Measurements from ENCODE around the gene ENTPD5. TPM values are rescaled to one million over a fixed set of nuclear protein-coding genes. Genes with fewer than 3 reads are reported as not detected.

Gene ENTPD5
- total RNA-seq, 2 experiments from 2014 or later: 7.5 to 18.1 TPM

DNA sequence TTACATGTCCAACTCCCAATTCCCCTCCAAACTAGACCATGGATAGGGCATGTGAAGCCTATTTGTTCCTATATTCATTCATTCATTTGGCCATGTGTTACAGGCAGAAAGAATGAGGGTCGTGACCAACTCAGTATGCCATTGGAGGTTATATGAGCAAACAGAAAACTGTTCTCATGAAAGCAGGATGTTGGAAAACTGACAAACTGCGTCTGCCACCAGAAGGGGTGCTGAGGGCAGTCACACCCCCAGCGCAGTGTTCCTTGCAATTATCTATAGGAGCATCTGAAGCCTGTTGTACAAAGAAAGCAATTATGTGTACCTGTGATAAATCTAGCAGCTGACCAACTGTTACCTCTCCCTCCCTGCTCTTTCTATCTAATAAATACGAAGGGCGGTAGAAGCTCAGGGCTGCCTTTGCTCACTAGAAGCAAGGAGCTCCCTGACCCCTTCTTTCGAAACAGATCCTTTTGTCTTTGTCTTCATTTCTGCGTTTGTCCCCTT lies 21.1 kb downstream of the ENTPD5 start:
- Histone ChIP-seq H3K36me3 (ENCODE audit: insufficient read depth, low read length) (no peaks in the 10 kb centered on the region), H3K4me3 (ENCODE audit: low read depth, low read length, poor library complexity, severe bottlenecking) (no peak overlapping the region), H3K9me3 (ENCODE audit: low read length) (no peaks in the 10 kb centered on the region), H3K4me2 (ENCODE audit: low read length) (no peak overlapping the region), H4K20me1 (ENCODE audit: insufficient read depth, low read length) (no peaks in the 10 kb centered on the region), H3K79me2 (ENCODE audit: insufficient read depth, low read depth, low read length) (no peaks in the 10 kb centered on the region), H3K4me1 (ENCODE audit: insufficient read depth, low read length, poor library complexity, severe bottlenecking) (peaks cover 16% of the 10 kb centered on the region), H2AFZ (ENCODE audit: low read length) (no peak overlapping the region), H3K27ac (ENCODE audit: low read depth, low read length, poor library complexity, severe bottlenecking) (no peak overlapping the region), H3K9me2 (ENCODE audit: insufficient read depth, low read length) (no peaks in the 10 kb centered on the region)
- no TSS peak for BruUV-seq (replicated peaks)
- no peak for DNase-seq (ENCODE audit: low spot score)
- CTCF ChIA-PET (ENCODE audit: unreplicated experiment): no interaction called here
- intact Hi-C loops (cut with micrococcal nuclease; ENCODE audit: unreplicated experiment): no loop called here
- TF ChIP-seq EZH2phosphoT487 (IDR thresholded peaks at IDR 0.05; ENCODE audit: borderline replicate concordance, low read depth, low read length): no peak
- TF ChIP-seq CTCF (conservative IDR thresholded peaks at IDR 0.05; ENCODE audit: low read length): no peak
- POLR2A ChIA-PET: no interaction called here

DNA sequence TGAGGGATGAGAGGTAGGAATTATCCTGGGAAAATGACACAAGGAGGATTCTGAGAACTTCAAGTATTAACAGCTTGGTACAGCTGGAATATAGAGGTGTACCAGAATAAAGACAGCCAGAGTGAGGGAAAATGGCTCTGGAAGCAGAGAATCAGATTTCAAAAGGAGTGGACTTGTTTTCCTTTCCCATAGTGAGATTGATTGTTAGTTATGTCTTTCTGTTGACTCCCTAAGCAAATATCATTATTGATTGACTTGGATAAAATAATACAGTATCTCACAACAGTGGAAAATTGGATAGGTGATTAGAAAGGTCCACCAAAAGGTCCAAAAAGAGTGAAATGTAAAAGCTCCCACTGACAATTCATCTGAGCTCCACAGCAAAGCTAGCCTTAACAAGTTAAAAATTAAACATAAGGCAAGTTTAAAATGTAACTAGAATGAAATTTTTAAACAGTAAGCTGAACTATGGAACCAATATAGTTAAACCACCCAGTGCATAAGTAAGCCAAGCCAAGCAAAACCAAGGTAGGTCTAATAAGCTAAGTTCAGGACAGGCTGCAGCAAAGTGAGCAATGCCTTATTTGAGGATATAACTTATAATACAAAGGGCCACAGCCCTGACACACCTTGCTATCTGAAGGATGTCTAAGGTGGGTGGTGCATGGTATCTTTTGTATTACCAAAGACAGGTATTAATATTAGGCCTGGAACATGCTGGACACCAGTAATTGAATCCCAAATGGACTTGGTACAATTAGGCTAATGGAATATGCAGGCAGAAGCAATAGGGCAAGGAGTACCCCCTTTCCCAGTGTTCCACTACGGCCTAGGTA lies 21.8 kb downstream of the ENTPD5 start:
- BruUV-seq (replicated peaks): no TSS peak
- Histone ChIP-seq H3K9me3 (ENCODE audit: low read length) (no peaks in the 10 kb centered on the region), H3K79me2 (ENCODE audit: insufficient read depth, low read depth, low read length) (no peaks in the 10 kb centered on the region), H3K4me2 (ENCODE audit: low read length) (no peak overlapping the region), H3K36me3 (ENCODE audit: insufficient read depth, low read length) (no peaks in the 10 kb centered on the region), H3K9me2 (ENCODE audit: insufficient read depth, low read length) (no peaks in the 10 kb centered on the region), H2AFZ (ENCODE audit: low read length) (no peak overlapping the region), H3K4me1 (ENCODE audit: insufficient read depth, low read length, poor library complexity, severe bottlenecking) (peaks cover 16% of the 10 kb centered on the region), H4K20me1 (ENCODE audit: insufficient read depth, low read length) (no peaks in the 10 kb centered on the region), H3K4me3 (ENCODE audit: low read depth, low read length, poor library complexity, severe bottlenecking) (no peak overlapping the region), H3K27ac (ENCODE audit: low read depth, low read length, poor library complexity, severe bottlenecking) (no peak overlapping the region)
- intact Hi-C loops (cut with micrococcal nuclease; ENCODE audit: unreplicated experiment): no loop called here
- no peak for DNase-seq (ENCODE audit: low spot score)
- TF ChIP-seq CTCF (conservative IDR thresholded peaks at IDR 0.05; ENCODE audit: low read length) (no peak), EZH2phosphoT487 (IDR thresholded peaks at IDR 0.05; ENCODE audit: borderline replicate concordance, low read depth, low read length) (no peak)
- CTCF ChIA-PET (ENCODE audit: unreplicated experiment): no interaction called here
- POLR2A ChIA-PET: no interaction called here

DNA sequence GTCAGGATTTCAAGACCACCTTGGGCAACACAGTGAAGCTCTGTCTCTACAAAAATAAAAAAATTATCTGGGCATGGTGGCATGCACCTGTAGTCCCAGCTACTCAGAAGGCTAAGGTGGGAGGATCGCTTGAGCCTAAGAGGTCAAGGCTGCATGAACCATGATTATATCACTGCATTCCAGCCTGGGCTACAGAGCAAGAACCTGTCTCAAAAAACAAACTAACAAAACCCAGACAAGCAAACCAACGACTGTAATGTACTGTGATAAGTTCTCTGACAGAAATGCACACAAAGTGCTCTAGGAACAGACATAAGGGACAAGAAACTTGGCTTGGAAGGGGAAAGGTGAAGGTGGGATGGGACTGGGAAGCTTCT lies 22.4 kb downstream of the ENTPD5 start:
- no peak overlapping the region for H2AFZ ChIP-seq (ENCODE audit: low read length)
- intact Hi-C loops (cut with micrococcal nuclease; ENCODE audit: unreplicated experiment): no loop called here
- H3K9me3 ChIP-seq (ENCODE audit: low read length): no peaks in the 10 kb centered on the region
- H3K4me3 ChIP-seq (ENCODE audit: low read depth, low read length, poor library complexity, severe bottlenecking): no peak overlapping the region
- CTCF ChIA-PET (ENCODE audit: unreplicated experiment): no interaction called here
- H3K27ac ChIP-seq (ENCODE audit: low read depth, low read length, poor library complexity, severe bottlenecking): no peak overlapping the region
- no peak for TF ChIP-seq EZH2phosphoT487 (IDR thresholded peaks at IDR 0.05; ENCODE audit: borderline replicate concordance, low read depth, low read length)
- no peak for TF ChIP-seq CTCF (conservative IDR thresholded peaks at IDR 0.05; ENCODE audit: low read length)
- H3K4me1 ChIP-seq (ENCODE audit: insufficient read depth, low read length, poor library complexity, severe bottlenecking): peaks cover 16% of the 10 kb centered on the region
- POLR2A ChIA-PET: no interaction called here
- BruUV-seq (replicated peaks): no TSS peak
- H3K79me2 ChIP-seq (ENCODE audit: insufficient read depth, low read depth, low read length): no peaks in the 10 kb centered on the region
- no peaks in the 10 kb centered on the region for H3K36me3 ChIP-seq (ENCODE audit: insufficient read depth, low read length)
- no peak for DNase-seq (ENCODE audit: low spot score)
- no peaks in the 10 kb centered on the region for H3K9me2 ChIP-seq (ENCODE audit: insufficient read depth, low read length)
- H4K20me1 ChIP-seq (ENCODE audit: insufficient read depth, low read length): no peaks in the 10 kb centered on the region
- no peak overlapping the region for H3K4me2 ChIP-seq (ENCODE audit: low read length)

Data from OCI-LY7 (cell line).